Measurements from ENCODE around the gene DMRTC1B. TPM values are rescaled to one million over a fixed set of nuclear protein-coding genes. Genes with fewer than 3 reads are reported as not detected.

DMRTC1B gene, protein sequence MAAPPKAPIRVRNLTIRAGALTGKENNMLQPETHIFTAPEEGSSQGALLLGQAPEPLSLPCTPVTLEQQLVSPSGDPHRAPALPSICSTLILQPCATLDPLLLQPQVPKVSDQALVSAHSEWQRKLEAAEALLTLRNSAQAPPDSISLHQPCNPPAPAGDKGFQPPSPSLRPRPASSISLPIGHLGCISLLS
- not detected in 2 replicates for total RNA-seq

DNA sequence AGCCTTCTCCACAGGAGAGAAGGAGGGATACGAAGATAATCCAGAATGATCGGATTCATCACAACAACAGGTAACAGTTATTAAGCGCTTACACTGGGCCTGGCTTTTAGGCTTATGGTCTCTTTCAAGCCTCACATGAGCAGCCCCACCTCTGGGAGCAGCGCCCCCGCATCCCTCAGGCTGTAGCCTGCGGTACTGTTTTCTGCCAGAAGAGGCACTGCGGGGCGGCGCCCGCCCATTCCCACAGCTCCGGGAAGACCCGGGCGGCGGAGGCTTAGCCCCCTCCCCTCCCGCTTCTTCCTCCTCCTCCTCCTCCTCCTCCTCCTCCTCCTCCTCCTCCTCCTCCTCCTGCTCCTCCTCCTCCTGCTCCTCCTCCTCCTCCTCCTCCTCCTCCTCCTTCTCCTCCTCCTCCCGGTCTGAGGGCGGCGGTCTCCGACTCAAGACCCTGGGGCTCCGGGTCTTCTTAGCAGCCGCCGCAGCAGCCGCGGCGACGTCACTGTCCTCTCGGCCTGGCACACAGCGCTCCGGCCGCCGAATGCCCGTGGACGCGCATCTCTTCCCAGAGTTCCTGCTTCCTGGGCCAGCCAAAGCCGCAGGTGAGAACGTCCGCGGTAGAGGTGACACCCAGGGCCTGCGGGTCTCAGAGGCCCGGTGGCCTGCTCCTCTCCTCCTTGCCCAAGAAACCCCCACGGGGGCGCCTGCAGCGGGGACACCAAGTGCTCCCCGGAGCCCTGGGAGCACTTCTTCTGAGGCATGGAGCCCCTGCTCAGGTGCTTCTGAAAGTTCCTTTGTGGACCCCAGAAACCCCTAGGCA is at the start of gene DMRTC1B:
TSS of gene DMRTC1B (plus strand) at position 238 of the 814 bp plus-strand sequence. CDS start 68,246 bp downstream, outside the sequence.

DNA sequence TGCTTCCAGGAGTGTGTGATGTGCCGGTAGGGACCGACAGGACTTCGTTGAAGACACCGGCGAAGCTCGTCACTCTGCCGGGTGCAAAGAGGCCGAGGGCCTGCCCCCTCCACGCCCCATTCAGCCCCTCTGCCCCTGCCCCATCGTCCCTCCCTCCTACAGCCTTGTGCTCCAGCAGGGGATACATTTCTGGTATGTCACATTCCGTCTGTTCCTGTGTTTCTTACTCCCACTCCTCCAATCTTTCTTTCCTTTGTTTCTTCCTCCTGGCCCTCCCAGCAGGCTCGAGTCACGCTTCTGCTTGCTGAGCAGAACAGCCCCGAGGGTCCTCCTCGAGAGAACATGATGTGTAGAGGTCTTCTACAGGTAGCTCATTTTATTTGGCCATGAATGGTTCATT is 5.9 kb downstream of the DMRTC1B start, which contains the start of gene FAM236B:
TSS of gene FAM236B (minus strand) at position 101 of the 400 bp plus-strand sequence. CDS start at position 1, 100 bp downstream.

DNA sequence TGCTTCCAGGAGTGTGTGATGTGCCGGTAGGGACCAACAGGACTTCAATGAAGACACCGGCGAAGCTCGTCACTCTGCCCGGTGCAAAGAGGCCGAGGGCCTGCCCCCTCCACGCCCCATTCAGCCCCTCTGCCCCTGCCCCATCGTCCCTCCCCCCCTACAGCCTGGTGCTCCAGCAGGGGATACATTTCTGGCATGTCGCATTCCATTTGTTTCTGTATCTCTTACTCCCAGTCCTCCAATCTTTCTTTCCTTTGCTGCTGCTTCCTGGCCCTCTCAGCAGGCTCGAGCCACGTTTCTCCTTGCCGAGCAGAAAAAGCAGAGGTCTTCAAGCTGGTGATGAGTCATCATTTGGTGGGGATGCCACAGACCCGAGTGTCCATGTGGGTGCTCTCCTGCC is 31.4 kb downstream of the DMRTC1B start, which contains the start of gene FAM236D:
TSS of gene FAM236D (minus strand) at position 101 of the 400 bp plus-strand sequence. CDS start at position 1, 100 bp downstream.

Other genes starting within 250 kb of the DMRTC1B start
- gene HDAC8, start 204.0 kb upstream of the DMRTC1B start, total RNA-seq = 25.5 and 29.7 TPM in 2 replicates
- gene PHKA1, start 62.6 kb upstream of the DMRTC1B start, total RNA-seq = 6.5 and 6.8 TPM in 2 replicates
- gene FAM236B, start 5.8 kb downstream of the DMRTC1B start, total RNA-seq = not detected in 2 replicates
- not detected in 2 replicates for gene FAM236D, start 31.3 kb downstream of the DMRTC1B start, total RNA-seq
- not detected in 2 replicates for gene FAM236C, start 135.7 kb downstream of the DMRTC1B start, total RNA-seq
- not detected in 2 replicates for gene FAM236A, start 161.3 kb downstream of the DMRTC1B start, total RNA-seq
- gene DMRTC1, start 166.9 kb downstream of the DMRTC1B start, total RNA-seq = not detected in 2 replicates
- not detected in 2 replicates for gene PABPC1L2B, start 226.0 kb downstream of the DMRTC1B start, total RNA-seq